Nucleus accumbens (tissue), 56 donors: ENCODE measurements around the gene DNAJC18.

Experiments
- DNase-seq, 56 donors: peaks; one replicate each; lab custom pipeline; 2025; lab: John Stamatoyannopoulos, UW

Gene DNAJC18

GRCh38 chr5:139407517-139407916, 31.8 kb downstream of the DNAJC18 start:
- DNase-seq = no peak

GRCh38 chr5:139406963-139407362, 32.4 kb downstream of the DNAJC18 start:
- no peak for DNase-seq

DNA sequence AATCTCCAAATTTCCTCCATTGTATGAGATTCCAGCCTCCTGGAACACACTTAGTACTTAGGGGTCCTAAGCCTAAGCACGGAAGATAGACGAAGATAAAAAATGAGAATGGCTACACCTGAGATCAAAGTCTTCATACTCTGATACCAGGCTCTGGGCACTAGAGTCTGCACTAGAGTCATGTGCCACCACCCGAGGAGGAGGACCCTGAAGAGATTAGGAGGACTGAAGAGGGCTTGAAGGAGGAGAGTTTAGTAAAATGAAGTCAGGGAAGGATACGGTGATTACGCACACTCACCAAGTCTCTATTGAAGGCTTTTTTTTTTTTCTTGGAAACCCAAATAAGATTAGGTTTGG, 34.9 kb downstream of the DNAJC18 start:
- no peak for DNase-seq

- peak; percentile 84 to 100 (median 98) for DNase-seq
Observed at GRCh38 chr5:139403787-139404483, 35.4 kb downstream of the DNAJC18 start, which contains the start of gene SPATA24. Gene SPATA24 (minus strand): TSS chr5:139404089. CDS start chr5:139404060, 29 bp downstream.

DNA sequence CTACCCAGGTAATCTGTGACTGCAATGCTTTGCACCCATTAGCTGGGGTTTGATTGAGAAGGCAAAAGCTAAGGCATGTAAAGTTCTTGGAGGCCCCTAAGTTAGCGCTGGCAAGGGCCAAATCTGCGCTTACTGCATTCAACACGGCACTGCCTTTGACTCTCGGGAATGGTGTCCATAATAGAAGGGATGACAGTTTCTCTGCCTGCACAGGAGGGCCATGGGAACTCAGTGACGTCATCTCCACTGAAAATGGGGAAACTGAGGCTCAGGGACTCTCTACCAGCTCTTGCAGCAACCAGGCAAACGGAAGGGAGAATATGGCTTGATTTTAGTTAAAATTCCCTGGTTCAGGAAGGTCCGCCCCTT, 35.9 kb downstream of the DNAJC18 start:
- no peak for DNase-seq

- DNase-seq = no peak
Observed at GRCh38 chr5:139402561-139403158, 36.7 kb downstream of the DNAJC18 start.

GRCh38 chr5:139401546-139401945, 37.8 kb downstream of the DNAJC18 start:
- DNase-seq = no peak

GRCh38 chr5:139399501-139400121, 39.7 kb downstream of the DNAJC18 start:
- DNase-seq = no peak

DNA sequence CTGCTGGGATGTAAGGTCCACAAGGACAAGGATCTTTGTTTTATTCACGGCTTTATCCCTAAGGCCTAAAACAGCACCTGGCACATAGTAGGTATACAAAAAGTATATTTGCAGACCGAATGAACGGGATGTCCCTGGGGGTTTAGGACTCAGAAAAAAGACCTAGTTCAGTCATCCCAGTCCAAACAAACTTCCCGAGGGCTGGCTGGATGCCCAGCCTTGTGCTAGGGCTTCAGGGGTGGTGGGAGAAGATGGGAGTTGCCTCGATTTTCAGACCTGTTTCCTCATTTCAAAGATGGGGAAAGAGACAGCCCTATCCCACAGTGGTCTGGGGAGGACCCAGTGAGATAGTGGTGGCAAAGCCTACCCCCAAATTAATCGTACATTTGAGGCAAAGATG, 41.4 kb downstream of the DNAJC18 start:
- no peak for DNase-seq

DNA sequence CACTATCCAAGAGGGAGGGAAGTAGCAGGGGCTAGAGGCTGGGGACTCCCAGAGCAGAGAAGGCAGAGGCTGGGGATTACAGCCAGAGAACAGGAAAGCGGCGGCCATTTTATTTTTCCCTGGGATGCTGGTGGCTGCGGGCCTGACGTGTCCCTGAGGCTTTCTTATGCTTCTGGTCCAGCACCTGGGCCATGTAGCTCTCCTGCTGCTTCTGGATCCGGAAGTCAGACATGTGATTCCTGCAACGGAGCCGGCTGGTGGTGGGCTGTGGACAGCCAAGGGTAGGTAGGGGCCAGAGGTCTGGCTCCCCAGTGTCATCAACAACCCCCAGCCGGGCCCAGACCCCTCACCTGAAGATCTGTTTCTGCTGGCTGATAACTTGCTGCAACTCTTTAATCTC, 42.6 kb downstream of the DNAJC18 start:
- DNase-seq = no peak

DNA sequence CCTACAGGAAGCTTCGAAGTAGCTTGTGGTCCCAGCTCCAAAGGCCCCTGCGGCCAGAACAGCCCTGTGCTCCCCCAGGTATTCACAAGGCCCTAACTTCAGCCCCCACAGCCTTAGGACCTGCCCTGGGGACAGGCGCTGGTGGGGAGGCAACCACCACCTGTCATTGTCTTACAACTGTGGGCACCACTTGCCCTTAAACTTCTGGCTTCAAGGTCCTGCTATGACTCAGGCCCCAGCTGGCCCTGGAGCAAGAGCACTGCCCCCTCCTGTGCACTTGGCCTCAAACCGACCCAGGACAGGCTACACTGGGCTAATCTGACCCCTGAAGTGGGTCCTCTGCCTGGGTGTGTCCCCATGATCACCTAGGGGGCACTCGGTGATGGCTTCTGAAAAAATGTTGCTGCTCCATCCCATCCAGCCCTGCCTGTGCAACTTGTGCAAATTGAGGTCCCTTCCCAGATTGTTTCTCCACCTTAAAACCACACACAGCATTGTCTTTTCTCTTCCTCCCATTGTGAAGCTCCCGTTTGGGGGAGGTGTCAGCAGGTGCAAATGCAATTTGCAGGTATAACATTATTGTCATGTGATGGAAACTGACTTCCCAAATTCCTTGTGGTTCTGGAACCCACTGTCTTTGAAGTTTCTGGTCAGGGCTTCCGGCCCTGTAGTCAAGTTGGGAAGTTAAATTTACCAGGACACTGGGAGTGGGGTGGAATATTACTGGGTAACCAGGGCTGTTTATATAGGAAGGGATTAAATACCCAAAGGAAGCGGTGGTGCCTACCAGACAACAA, 43.3 kb downstream of the DNAJC18 start:
- no peak for DNase-seq

GRCh38 chr5:139394654-139395566, 44.4 kb downstream of the DNAJC18 start, which contains the start of gene PROB1:
Gene PROB1 (minus strand): TSS chr5:139395104. CDS start chr5:139395081, 23 bp downstream.
- peak in 2 of 56 donors; percentile 22 to 46 for DNase-seq

- peak in 4 of 56 donors; percentile 12 to 42 (median 30) for DNase-seq
Observed at GRCh38 chr5:139394123-139394653, 45.1 kb downstream of the DNAJC18 start.

DNA sequence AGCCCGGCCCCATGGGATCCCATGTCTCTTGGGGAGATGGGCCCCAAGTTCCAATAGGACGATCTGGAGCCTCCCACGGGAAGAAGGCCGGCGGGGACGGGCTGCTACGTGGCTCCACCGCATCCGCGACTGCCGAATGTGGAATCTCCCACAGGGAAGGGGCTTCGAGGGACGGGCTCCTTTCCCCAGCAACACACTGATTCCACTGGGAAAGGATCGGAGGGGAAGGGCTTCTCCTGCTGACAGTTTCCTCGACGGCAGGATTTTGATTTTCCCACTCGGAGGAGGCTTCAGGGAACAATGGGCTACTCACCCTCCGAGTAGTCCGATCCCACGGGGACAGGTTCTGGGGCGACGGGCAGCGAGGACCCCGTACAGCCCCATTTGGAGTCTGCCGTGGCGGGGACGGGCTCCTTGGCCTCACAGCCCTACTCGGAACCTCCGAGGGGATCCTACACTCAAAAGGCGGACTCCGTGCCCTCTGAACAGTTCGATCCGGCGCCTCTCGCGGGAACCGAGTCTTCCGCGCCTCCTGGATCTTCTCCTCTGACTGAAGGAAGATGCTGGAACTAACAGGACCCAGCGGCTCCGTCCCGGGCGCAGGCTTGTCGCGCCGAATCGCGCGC, 45.7 kb downstream of the DNAJC18 start:
- no peak for DNase-seq

GRCh38 chr5:139392678-139393496, 46.4 kb downstream of the DNAJC18 start:
- DNase-seq = peak in 1 of 56 donors; percentile 21

DNA sequence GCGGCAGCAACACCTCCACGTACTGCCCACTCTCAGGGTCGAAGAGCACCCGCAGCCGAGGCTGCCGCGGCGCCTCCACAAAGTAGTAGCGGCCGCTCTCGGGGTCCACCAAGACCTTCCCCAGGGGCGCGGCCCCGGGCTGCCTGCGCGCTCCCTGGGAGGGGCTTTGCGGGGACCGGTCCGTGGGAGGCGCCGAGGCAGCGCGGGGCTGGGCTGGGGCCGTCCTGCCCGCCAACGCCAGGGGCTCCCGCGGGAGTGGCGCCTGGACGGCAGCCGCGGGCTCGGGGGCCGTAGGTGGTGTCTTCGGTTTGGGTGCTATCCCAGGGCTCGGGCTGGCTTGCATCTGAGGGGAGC, 47.0 kb downstream of the DNAJC18 start:
- no peak for DNase-seq

GRCh38 chr5:139391570-139392323, 47.6 kb downstream of the DNAJC18 start:
- DNase-seq = no peak
